ENCODE results near the gene BARHL1.

The BARHL1 gene

DNA sequence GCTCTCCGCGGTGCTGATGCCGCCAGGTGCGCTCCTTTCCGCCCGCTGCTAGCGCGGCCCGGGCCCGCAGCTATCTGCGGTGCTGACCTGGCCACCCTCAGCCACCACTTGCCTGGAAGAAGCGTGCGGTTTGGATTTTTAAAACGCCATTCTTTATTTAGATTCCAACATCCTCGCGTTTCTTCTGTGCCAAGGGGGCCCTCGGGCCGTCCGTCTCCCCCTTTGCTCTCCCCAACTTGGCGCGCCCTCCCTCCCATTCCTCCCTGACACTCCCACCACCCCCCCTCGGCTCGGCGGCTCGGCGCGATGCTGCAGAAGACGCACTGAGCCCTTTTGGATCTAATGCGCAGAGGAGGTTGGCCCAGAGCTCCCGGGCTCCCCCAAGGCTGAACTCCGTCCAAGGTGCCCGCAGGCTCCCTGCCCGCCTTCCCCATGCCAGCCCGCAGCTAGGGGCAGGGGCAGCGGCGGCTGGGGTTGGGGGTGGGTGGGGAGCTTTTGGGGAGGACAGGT lies at the start of gene BARHL1:
BARHL1 (plus strand) TSS at position 331 of the 510 bp plus-strand sequence. CDS start 192 bp downstream, outside the sequence.
- Histone ChIP-seq H3K4me3 (no peak within 1 kb of the TSS), H3K36me3 (ENCODE audit: insufficient read depth, low read length) (no peaks in the 10 kb centered on the region), H3K9ac (ENCODE audit: insufficient read length) (no peak within 1 kb of the TSS), H3K9me3 (ENCODE audit: low read depth, low read length) (no peaks in the 10 kb centered on the region), H3K27ac (no peak within 1 kb of the TSS)
- TF ChIP-seq POLR2AphosphoS5 (IDR thresholded peaks at IDR 0.05; ENCODE audit: borderline replicate concordance, low read depth, low read length) = no peak
- TF ChIP-seq FOXP2 (optimal IDR thresholded peaks at IDR 0.05; ENCODE audit: control extremely low read depth, extremely low read length, insufficient read depth) = no peak
- no peak for TF ChIP-seq EZH2 (IDR thresholded peaks at IDR 0.05)
- no peak for DNase-seq (ENCODE audit: low read depth, low spot score)

DNA sequence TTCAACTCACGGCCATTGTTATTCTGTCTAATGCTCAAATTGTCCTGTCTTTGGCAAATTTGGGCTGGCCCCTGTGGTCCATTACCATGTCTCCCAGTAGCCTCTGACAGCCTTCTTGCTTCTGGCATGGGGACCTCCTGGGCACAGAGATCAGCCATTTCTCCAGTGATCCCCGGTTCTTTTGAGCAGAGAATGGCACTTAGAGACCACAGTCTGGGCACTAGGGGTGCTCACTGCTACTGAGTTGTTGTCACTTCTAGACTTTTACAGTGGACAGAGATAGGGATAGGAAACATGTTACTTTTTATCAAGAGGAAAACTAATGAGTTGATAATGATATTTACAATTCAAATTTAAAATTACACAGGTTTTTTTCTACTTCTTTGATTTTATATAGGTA lies 47.6 kb upstream of the BARHL1 start:
- DNase-seq (ENCODE audit: low read depth, low spot score) = no peak
- TF ChIP-seq EZH2 (IDR thresholded peaks at IDR 0.05) (no peak), FOXP2 (optimal IDR thresholded peaks at IDR 0.05; ENCODE audit: control extremely low read depth, extremely low read length, insufficient read depth) (no peak), POLR2AphosphoS5 (IDR thresholded peaks at IDR 0.05; ENCODE audit: borderline replicate concordance, low read depth, low read length) (no peak)
- H3K27ac ChIP-seq = no peak overlapping the region
- no peaks in the 10 kb centered on the region; the same call in 1 of the 2 replicates for H3K9me3 ChIP-seq (ENCODE audit: low read depth, low read length)
- no peaks in the 10 kb centered on the region for H3K36me3 ChIP-seq (ENCODE audit: insufficient read depth, low read length)
- no peak overlapping the region for H3K9ac ChIP-seq (ENCODE audit: insufficient read length)
- H3K4me3 ChIP-seq = no peak overlapping the region

DNA sequence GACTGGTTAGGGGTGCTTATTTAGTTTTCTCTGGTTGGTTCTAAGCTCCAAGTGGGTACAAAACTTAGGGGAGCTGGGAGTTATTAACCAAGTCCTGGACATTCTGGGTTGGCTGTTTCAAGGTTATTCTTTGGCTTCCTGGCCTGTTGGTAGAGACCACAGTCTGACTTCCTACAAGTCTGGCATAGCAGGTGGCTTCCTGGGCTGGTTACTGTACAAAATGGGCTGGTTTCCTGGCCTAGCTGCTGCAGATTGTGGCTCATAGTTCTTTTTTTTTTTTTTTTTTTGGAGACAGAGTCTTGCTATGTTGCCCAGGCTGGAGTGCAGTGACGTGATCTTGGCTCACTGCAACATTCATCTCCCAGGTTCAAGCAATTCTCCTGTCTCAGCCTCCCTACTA lies 46.3 kb upstream of the BARHL1 start:
- no peak overlapping the region for H3K27ac ChIP-seq
- no peak overlapping the region for H3K9ac ChIP-seq (ENCODE audit: insufficient read length)
- H3K36me3 ChIP-seq (ENCODE audit: insufficient read depth, low read length) = no peaks in the 10 kb centered on the region
- H3K4me3 ChIP-seq = no peak overlapping the region
- TF ChIP-seq FOXP2 (optimal IDR thresholded peaks at IDR 0.05; ENCODE audit: control extremely low read depth, extremely low read length, insufficient read depth) (no peak), EZH2 (IDR thresholded peaks at IDR 0.05) (no peak), POLR2AphosphoS5 (IDR thresholded peaks at IDR 0.05; ENCODE audit: borderline replicate concordance, low read depth, low read length) (no peak)
- no peaks in the 10 kb centered on the region; the same call in 1 of the 2 replicates for H3K9me3 ChIP-seq (ENCODE audit: low read depth, low read length)
- DNase-seq (ENCODE audit: low read depth, low spot score) = no peak

DNA sequence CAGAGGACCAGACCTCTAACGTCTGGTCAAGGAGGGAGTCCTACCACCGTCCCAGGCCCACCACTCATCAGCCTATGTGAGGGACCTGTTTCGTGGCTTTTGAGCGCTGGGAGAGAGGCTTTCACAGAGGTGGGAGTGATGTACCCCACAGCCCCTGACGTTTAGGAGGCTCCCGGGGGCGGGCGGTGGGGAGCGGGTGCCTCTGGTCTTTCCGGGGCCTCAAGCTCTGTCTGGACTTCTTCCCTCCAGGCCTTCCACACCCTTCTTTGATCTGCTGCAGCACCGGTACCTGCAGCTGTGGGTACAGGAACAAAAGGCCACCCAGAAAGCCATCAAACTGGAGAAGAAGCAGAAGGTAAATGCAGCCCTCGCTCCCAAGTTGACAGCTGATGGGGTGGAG lies 45.1 kb upstream of the BARHL1 start:
- no peak for TF ChIP-seq EZH2 (IDR thresholded peaks at IDR 0.05)
- no peak for TF ChIP-seq POLR2AphosphoS5 (IDR thresholded peaks at IDR 0.05; ENCODE audit: borderline replicate concordance, low read depth, low read length)
- no peak for TF ChIP-seq FOXP2 (optimal IDR thresholded peaks at IDR 0.05; ENCODE audit: control extremely low read depth, extremely low read length, insufficient read depth)

DNA sequence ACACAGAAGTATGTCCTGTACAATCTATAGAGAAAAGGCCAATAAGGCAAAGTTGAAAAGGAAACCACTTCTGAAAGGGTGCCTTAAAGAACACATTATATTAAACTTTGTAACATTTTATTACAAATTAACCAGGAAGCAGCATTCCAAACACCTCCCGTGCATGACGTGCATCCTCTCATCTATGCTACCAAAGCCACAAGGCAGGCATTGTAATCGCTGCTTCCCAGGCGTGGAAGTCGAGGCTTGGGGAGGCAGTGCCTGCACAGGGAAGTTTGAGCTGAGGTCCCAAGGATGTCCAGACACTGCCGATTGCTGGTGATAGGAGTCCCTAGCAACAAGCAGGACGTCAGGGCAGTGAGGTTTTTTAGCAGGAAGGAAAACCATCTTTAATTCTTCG lies 44.3 kb upstream of the BARHL1 start:
- DNase-seq (ENCODE audit: low read depth, low spot score) = no peak
- H3K27ac ChIP-seq = no peak overlapping the region
- no peaks in the 10 kb centered on the region; the same call in 1 of the 2 replicates for H3K9me3 ChIP-seq (ENCODE audit: low read depth, low read length)
- TF ChIP-seq POLR2AphosphoS5 (IDR thresholded peaks at IDR 0.05; ENCODE audit: borderline replicate concordance, low read depth, low read length) (no peak), FOXP2 (optimal IDR thresholded peaks at IDR 0.05; ENCODE audit: control extremely low read depth, extremely low read length, insufficient read depth) (no peak), EZH2 (IDR thresholded peaks at IDR 0.05) (no peak)
- no peak overlapping the region for H3K9ac ChIP-seq (ENCODE audit: insufficient read length)
- no peaks in the 10 kb centered on the region for H3K36me3 ChIP-seq (ENCODE audit: insufficient read depth, low read length)
- H3K4me3 ChIP-seq = no peak overlapping the region

More for the DNA sequence above, 45.1 kb upstream of the BARHL1 start:
- Histone ChIP-seq H3K27ac (no peak overlapping the region), H3K9ac (ENCODE audit: insufficient read length) (no peak overlapping the region), H3K36me3 (ENCODE audit: insufficient read depth, low read length) (no peaks in the 10 kb centered on the region), H3K4me3 (no peak overlapping the region), H3K9me3 (ENCODE audit: low read depth, low read length) (no peaks in the 10 kb centered on the region; the same call in 1 of the 2 replicates)
- DNase-seq (ENCODE audit: low read depth, low spot score) = no peak

DNA sequence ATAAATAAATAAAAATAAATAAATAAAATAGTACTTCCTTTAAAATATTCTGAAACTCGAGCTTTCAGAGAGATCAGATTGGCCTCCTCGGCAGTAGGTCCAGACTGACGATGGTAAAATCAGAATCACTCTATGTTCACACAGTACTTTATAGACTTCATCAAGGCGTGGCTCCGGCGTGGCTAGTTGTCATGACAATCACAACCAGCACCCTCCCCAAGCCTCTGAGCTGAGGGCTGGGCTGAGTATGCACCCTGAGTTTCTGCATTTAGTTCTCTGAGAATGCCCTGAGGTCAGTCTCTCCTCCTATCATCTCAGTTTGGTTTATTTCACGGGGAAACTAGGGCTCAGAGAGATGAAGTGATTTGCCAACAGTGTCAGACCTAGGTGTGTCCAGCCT lies 43.3 kb upstream of the BARHL1 start:
- H3K9me3 ChIP-seq (ENCODE audit: low read depth, low read length) = no peaks in the 10 kb centered on the region; the same call in 1 of the 2 replicates
- no peak overlapping the region for H3K9ac ChIP-seq (ENCODE audit: insufficient read length)
- H3K4me3 ChIP-seq = no peak overlapping the region
- no peak for TF ChIP-seq EZH2 (IDR thresholded peaks at IDR 0.05)
- TF ChIP-seq POLR2AphosphoS5 (IDR thresholded peaks at IDR 0.05; ENCODE audit: borderline replicate concordance, low read depth, low read length) = no peak
- no peak for TF ChIP-seq FOXP2 (optimal IDR thresholded peaks at IDR 0.05; ENCODE audit: control extremely low read depth, extremely low read length, insufficient read depth)
- H3K27ac ChIP-seq = no peak overlapping the region
- no peaks in the 10 kb centered on the region for H3K36me3 ChIP-seq (ENCODE audit: insufficient read depth, low read length)
- DNase-seq (ENCODE audit: low read depth, low spot score) = no peak

DNA sequence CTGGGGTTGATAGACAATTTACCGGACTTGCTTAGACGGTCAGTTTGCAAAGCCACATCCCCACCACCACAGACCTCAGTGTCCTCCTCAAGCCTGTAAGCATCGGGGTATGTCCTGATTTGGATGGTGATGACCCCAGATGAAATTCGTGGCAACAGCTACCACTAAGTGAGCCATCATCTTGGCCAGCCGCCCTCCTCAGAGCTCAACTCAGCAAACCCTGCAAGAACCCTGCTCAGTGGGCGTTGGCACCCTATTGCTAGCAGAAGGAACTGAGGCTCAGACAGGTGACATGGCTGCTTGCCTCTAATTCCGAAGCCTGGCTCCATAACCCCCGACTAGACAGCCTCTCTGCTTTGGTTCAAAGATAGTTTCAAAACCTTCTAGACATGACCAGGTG lies 41.4 kb upstream of the BARHL1 start:
- no peak for DNase-seq (ENCODE audit: low read depth, low spot score)
- H3K4me3 ChIP-seq = no peak overlapping the region
- no peak for TF ChIP-seq FOXP2 (optimal IDR thresholded peaks at IDR 0.05; ENCODE audit: control extremely low read depth, extremely low read length, insufficient read depth)

DNA sequence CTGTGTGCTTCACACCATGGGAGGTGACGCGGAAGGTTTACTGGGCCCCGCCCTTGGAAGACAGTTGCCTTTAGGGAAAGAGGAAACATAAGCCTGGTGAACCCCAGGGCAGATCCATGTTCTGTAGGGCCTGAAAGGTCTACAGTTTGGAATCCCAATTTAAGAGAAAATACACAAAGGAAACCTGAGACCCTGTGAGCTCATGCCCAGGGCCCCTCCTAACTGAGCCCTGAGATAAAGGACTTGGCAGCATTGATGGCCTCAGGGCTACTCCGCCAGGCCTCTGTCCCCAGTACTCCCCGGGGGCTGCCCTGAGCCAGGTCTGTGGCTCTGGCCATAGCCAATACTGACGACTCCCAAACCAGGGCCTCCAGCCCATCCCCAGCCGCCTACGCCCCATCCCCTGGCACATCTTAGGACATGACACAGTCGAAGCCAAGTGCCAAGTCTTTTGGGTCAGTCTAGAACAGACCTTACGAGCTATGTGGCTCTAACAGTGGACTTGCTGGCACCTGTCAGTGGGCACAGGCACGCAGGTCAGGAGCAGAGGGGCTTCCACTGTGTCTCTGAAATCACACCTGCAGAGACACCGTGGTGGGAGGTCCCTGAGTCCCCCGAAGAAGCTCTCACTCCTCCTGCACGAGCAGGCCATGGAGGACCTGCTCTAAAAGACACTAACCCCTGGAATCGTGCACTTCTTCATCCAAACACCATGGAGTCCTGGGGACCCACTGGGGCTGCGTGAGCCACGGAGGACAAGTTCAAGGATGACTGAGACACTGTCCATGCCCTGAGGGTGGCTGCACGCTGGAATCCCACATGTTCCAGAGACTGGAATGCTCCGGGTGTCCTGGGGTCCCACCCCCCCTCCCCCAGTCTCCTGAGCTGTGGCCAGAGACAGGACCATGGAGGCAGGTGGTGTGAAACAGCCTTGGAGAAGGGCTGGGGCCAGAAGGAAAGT lies 40.3 kb upstream of the BARHL1 start:
- H3K4me3 ChIP-seq = no peak overlapping the region
- DNase-seq (ENCODE audit: low read depth, low spot score) = no peak
- no peak overlapping the region for H3K27ac ChIP-seq
- TF ChIP-seq EZH2 (IDR thresholded peaks at IDR 0.05) = no peak
- no peak for TF ChIP-seq FOXP2 (optimal IDR thresholded peaks at IDR 0.05; ENCODE audit: control extremely low read depth, extremely low read length, insufficient read depth)
- no peak for TF ChIP-seq POLR2AphosphoS5 (IDR thresholded peaks at IDR 0.05; ENCODE audit: borderline replicate concordance, low read depth, low read length)
- no peak overlapping the region for H3K9ac ChIP-seq (ENCODE audit: insufficient read length)
- no peaks in the 10 kb centered on the region for H3K9me3 ChIP-seq (ENCODE audit: low read depth, low read length)
- H3K36me3 ChIP-seq (ENCODE audit: insufficient read depth, low read length) = no peaks in the 10 kb centered on the region

More for the DNA sequence above, 41.4 kb upstream of the BARHL1 start:
- Histone ChIP-seq H3K27ac (no peak overlapping the region), H3K9me3 (ENCODE audit: low read depth, low read length) (no peaks in the 10 kb centered on the region), H3K9ac (ENCODE audit: insufficient read length) (no peak overlapping the region), H3K36me3 (ENCODE audit: insufficient read depth, low read length) (no peaks in the 10 kb centered on the region)

All from SK-N-MC (cell line).